DMS114 treated with DMSO at 0.1 percent for 48 hours (cell line): ENCODE data around the gene GJA3.

Experiments
- DNase-seq: peaks from one replicate; lab custom pipeline; 2025; ENCODE audit not compliant: unreplicated experiment; lab: John Stamatoyannopoulos, UW

The GJA3 gene

GRCh38 chr13:20160306-20161274, at the start of gene GJA3:
Gene GJA3 (minus strand): TSS chr13:20161052. CDS start chr13:20143288, 17,764 bp downstream.
- peak; percentile 2 for DNase-seq

- no peak for DNase-seq
Observed at GRCh38 chr13:20209948-20210347, 49.1 kb upstream of the GJA3 start.

GRCh38 chr13:20206698-20207235, 45.9 kb upstream of the GJA3 start:
- DNase-seq = no peak

- DNase-seq = no peak
Observed at GRCh38 chr13:20206065-20206697, 45.3 kb upstream of the GJA3 start.

GRCh38 chr13:20198781-20199180, 37.9 kb upstream of the GJA3 start:
- no peak for DNase-seq

GRCh38 chr13:20197361-20197834, 36.5 kb upstream of the GJA3 start:
- peak; percentile 13 for DNase-seq

GRCh38 chr13:20195801-20196200, 34.9 kb upstream of the GJA3 start:
- DNase-seq = no peak

- no peak for DNase-seq
Observed at GRCh38 chr13:20193907-20194631, 33.2 kb upstream of the GJA3 start.

- no peak for DNase-seq
Observed at GRCh38 chr13:20193162-20193906, 32.5 kb upstream of the GJA3 start.

GRCh38 chr13:20192836-20193161, 31.9 kb upstream of the GJA3 start, which contains the start of gene GJB2:
Gene GJB2 (minus strand): TSS chr13:20192938. CDS start chr13:20189581, 3,357 bp downstream.
- DNase-seq = no peak

- no peak for DNase-seq
Observed at GRCh38 chr13:20192158-20192835, 31.4 kb upstream of the GJA3 start.

GRCh38 chr13:20191311-20192157, 30.7 kb upstream of the GJA3 start:
- no peak for DNase-seq

- no peak for DNase-seq
Observed at GRCh38 chr13:20190481-20191310, 29.8 kb upstream of the GJA3 start.

GRCh38 chr13:20190076-20190475, 29.2 kb upstream of the GJA3 start:
- DNase-seq = no peak

GRCh38 chr13:20188667-20189553, 28.1 kb upstream of the GJA3 start:
- DNase-seq = no peak

GRCh38 chr13:20186771-20187170, 25.9 kb upstream of the GJA3 start:
- no peak for DNase-seq
